HPDE6-E6E7 (cell line): ENCODE data around the gene CWC27.

Experiments used
- DNase-seq: peaks from one replicate; pipeline ENCODE4 v3.0.0; 2011; ENCODE audit warnings: missing footprints; ENCODE audit errors: extremely low spot score

The CWC27 gene

DNA sequence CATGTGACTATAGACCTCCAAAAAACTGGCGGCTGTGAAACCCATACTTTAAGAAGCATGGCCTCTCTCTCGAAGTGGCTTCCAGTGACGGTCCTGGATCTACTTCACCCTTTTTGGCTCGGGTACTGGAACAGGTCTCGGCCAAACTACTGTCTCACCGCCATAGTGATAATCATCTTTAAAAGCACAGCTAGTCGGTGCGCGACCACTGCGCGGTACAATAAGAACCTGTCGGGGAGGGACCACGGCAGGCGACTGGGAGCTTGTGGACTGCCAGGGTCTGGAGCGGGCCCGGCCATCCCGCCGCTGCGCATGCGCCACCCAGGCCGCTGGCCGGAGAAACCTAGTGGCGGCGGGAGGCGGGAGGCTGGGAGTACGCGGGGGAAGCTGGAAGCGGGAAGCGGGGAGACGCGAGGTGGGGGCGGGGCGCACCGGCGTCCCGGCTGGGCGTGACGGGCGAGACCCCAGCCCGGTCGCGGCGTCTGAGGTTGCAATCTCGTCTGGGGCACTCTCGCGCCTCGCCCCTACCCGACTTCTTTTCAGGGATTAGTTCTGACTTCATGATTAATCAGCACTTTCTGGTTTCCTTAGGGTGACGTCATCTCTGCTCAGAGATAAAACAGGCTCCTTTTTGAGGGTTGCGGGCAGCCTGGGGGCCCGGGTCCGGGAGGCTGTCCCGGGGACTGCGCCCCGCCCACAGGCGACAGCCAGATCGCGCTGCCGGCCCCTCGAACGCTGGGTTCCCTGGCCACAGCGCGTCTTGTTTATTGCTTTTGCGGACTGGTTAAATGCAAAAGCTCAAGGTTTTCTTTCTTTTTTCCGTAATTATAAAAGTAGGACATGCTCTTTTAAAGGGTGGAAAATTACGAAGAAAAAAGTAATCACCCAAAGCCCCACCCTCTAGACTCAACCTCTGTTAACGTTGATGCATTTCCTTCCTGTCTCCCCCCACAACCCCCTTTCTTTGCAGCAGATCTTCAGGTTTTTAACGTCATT is 266.8 kb downstream of the CWC27 start:
- DNase-seq, result peak; percentile 93

- DNase-seq, result no peak
These were observed 269.4 kb downstream of the CWC27 start for GRCh38 chr5:65037831-65038815.

GRCh38 chr5:65041296-65042158 is 272.8 kb downstream of the CWC27 start:
- DNase-seq, result no peak

GRCh38 chr5:65043843-65044359 is 275.2 kb downstream of the CWC27 start:
- DNase-seq, result no peak

GRCh38 chr5:65047225-65047624 is 278.5 kb downstream of the CWC27 start:
- no peak for DNase-seq

DNA sequence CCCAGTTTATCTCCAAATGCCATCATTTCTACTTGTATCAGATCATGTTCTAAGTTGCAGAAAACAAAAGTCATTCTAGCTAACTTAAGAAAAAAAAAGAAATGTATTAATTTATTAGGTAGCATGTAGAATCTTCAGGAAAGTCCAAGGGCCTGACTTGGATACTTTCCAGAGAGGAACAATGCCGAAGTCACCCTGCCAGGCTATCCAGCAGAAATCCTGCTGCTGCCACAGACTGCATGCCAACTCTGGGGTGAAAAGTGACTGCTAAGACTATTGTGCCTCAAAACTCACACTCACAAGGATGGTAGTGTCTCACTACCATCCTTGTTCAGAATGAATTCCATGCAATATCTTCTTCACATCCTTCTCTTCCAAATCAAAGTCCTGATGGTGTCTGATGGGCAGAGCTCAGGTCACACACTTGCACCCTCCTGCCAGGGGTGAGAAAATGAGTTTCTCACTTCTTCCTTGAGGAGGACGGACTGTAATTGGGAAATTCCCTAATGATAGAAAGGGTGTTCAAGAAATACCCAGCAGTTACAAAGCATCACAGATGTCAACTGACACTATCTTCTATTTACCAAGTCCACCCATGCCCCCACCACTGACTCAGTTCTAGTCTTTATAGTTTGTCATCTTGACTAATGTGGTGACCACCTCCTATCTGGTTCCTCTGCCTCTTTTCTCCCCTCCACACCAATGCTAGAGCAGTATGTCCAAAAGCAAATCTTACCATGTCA is 279.4 kb downstream of the CWC27 start:
- DNase-seq, result no peak

DNA sequence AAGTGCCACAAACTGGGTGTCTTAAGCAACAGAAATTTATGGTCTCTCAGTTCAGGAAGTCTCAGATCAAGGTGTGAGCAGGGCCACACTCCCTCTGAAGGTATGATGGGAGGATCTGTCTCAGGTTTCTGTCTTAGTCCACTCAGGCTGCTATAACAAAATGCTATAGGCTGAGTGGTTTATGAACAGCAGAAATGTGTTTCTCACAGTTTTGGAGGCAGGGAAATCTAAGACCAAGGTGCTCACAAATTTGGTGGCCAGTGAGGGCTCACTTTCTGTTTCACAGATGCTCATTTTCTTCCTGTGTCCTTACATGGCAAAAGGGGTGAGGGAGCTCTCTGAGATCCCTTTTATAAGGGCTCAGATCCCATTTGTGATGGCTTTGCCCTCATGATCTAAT is 281.4 kb downstream of the CWC27 start:
- DNase-seq, result no peak

DNA sequence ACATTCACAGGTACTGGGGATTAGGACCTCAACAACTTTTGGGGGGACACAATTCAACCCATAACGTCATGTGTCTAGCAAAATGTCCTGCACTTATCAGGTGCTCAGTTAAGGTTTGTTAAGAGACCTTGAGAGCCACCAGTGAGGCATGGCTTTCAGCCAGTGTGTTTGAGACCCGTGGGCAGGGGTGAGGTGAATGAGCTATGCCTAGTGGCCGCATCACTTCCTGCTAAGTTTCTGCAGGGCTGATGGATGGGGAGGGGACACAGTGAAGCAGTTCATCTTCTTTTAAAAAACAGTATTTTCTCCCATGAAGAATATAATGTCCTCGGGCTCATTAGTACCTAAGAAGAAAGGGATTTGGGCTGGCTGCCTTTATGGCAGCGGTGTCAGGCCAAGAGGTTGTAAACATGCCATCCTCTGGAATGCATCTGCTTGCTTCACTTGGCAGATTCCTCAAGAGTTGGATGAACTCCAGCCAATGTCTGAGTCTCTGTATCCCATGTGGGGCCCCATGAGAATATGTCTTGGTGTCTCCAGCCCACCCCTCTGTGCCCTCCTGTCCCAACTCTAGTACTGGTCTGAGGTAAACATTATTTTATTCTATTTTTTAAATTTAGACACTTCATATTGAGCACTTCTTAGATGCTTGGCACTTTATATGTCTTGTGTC is 282.2 kb downstream of the CWC27 start:
- no peak for DNase-seq

GRCh38 chr5:65055938-65056337 is 287.2 kb downstream of the CWC27 start:
- no peak for DNase-seq

DNA sequence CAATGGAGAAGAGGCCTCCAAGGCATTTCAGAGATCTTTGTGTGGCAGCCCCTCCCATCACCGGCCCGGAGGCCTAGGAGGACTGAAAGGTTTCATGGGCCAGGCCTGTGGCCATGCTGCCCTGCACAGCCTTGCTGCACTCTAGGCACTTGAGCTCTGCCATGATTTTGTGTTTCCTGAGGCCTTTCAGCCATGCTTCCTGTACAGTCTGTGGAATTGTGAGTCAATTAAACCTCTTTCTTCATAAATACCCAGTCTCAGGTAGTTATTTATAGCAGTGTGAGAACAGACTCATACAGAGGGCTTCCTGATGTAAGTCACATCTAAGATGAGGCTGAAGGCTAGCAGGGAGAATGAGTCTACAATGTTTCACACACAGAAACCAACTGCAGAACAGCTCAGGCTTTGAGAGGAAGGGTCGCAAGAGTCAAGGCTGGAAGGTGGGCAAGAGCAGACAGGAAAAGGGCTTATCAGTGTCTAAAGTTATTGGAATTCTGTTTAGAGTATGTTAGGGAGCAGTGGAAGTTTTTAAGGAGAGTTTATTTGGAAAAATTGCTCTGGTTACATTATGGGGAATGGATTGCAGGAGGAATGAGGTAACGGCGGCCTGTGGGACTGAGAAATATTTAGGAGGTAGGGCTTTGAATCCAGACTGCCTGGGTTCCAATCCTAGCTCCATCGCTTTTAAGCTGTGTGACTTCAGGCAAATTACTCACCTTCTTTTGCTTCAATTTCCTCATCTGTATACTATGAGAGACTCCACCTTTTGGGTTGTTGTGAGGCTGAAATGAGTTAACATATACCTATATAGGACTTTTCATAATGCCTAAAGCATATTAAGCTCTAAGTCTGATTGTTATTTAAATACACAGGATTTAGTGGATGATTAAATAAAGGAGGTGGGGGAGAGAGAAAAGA is 291.2 kb downstream of the CWC27 start:
- no peak for DNase-seq

DNA sequence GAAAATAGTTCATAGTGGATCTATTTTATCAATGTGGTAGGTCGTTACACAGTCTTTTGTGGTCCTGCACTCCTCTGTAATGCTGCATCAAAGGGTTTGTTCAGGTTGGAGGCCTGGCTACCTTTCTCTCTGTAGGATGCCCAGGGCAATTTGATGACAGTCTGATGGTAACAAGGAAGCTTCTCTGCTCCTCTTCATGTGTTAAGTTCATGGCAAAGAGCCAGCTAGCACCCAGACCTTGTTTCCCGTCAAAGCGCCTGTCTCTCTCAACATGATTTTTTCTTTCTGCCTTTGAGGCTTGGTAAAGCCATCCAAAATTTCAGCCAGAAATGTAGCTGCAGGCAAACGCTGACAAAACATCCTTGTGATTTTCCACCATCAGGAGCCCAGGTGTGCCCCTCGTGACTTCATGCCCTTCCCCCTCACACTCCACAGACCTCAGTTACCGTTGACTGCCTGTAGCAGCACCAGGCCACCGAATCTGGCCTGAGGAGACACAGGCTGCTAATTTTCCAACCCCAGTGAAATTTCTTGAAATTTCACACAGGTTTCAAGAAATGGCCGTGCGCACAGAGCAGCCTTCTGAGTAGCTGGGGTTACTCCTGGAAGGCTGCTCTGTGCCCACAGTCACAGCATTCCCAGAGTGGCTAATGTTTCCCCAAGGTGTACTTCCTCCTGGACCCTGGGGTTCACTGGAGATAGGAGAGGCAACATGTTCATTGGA is 292.7 kb downstream of the CWC27 start:
- DNase-seq, result no peak

DNA sequence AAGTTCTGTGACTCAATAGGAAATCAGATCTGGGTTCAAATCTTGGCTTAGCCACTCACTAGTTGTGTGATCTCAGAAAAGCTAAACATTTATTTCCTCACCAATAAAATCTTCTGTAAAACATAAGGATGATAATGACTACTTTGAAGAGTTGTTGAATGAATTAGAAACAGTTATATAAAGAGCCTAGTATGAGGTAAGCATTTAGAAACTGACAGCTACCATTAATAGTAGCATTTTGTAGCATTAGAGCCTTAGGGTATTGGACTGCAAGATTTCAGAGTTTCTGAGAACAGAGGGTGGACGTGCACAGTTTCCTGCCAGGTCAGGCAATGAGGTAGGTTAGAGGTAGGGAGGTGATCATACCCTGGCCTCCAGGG is 293.2 kb downstream of the CWC27 start:
- no peak for DNase-seq

GRCh38 chr5:65062469-65063083 is 293.8 kb downstream of the CWC27 start:
- DNase-seq, result peak; percentile 71

GRCh38 chr5:65065001-65065511 is 296.3 kb downstream of the CWC27 start:
- no peak for DNase-seq

GRCh38 chr5:65066387-65067146 is 297.8 kb downstream of the CWC27 start:
- no peak for DNase-seq

- no peak for DNase-seq
These were observed 298.4 kb downstream of the CWC27 start for GRCh38 chr5:65067147-65067506.
